Panc1 (cell line): ENCODE data around the gene TLCD1. TPM values are rescaled to one million over a fixed set of nuclear protein-coding genes. Genes with fewer than 3 reads are reported as not detected.

Experiments used
- ATAC-seq: fragments of 200-7000 bp; cut with Tn5 transposase; 2 replicates; pipeline ENCODE4 v1.9.1; 2020; ENCODE audit warnings: mild to moderate bottlenecking, moderate library complexity
- BruUV-seq: library from RNA; stranded (reverse); fragments of 400-500 nt; replicated peaks from 2 replicates; lab custom pipeline; 2021; lab: Mats Ljungman, UMichigan
- CTCF ChIA-PET: fragments of 300-600 bp; sonication (Branson Sonifier 250); formaldehyde crosslinking; loops from one replicate; lab custom pipeline; 2022; ENCODE audit warnings: antibody characterized with exemption; lab: Charles Lee
- POLR2A ChIA-PET: fragments of 300-600 bp; sonication (Branson Sonifier 250); formaldehyde crosslinking; loops from one replicate; lab custom pipeline; 2022; ENCODE audit warnings: antibody characterized with exemption; lab: Charles Lee
- DNase-seq: peaks from one replicate; pipeline ENCODE4 v3.0.0-alpha.2; 2010; ENCODE audit warnings: low read depth, low spot score
- H3K27ac ChIP-seq: 2 replicates; pipeline ENCODE4 v1.5.1; 2011; ENCODE audit warnings: mild to moderate bottlenecking, low read length, inconsistent platforms
- H3K27me3 ChIP-seq: fragments of 200-500 bp; sonication (Bioruptor generic); 2 replicates; pipeline ENCODE4 v1.6.0; 2014; ENCODE audit warnings: low read length, inconsistent platforms; ENCODE audit not compliant: control insufficient read depth, insufficient read depth
- H3K36me3 ChIP-seq: fragments of 200-500 bp; sonication (Bioruptor generic); 2 replicates; pipeline ENCODE4 v1.5.1; 2014; ENCODE audit warnings: inconsistent platforms, mild to moderate bottlenecking, low read length, moderate library complexity; ENCODE audit not compliant: control insufficient read depth, insufficient read depth
- H3K4me1 ChIP-seq: 2 replicates; pipeline ENCODE4 v1.5.1; 2011; ENCODE audit warnings: inconsistent platforms, mild to moderate bottlenecking, low read length, moderate library complexity; ENCODE audit not compliant: control insufficient read depth, insufficient read depth
- H3K4me3 ChIP-seq, 2 experiments: 2 replicates each; pipeline ENCODE4 v1.5.1; 2011 to 2012; ENCODE audit warnings: low read depth in 2 of 2, low read length in 2 of 2, mild to moderate bottlenecking in 2 of 2, inconsistent platforms in 1 of 2, moderate library complexity in 1 of 2
- H3K9me3 ChIP-seq: fragments of 200-500 bp; sonication (Bioruptor generic); 2 replicates; pipeline ENCODE4 v1.5.1; 2014; ENCODE audit warnings: low read depth, mild to moderate bottlenecking, inconsistent platforms, low read length, moderate library complexity; ENCODE audit not compliant: control insufficient read depth, insufficient read depth
- POLR2AphosphoS5 ChIP-seq: IDR thresholded peaks from 2 replicates; pipeline ENCODE4 v1.6.1; 2012; ENCODE audit warnings: mild to moderate bottlenecking, low read depth, low read length, moderate library complexity
- SIN3A ChIP-seq: IDR thresholded peaks from 2 replicates; pipeline ENCODE4 v1.6.1; 2012; ENCODE audit warnings: low read depth, mild to moderate bottlenecking, low read length, moderate library complexity, borderline replicate concordance; ENCODE audit not compliant: insufficient read depth
- TCF7L2 ChIP-seq: IDR thresholded peaks from 2 replicates; pipeline ENCODE4 v1.6.1; 2011; ENCODE audit warnings: mild to moderate bottlenecking, low read depth, low read length, inconsistent platforms
- in situ Hi-C: cut with HindIII; loops from 2 replicates; pipeline ENCODE4 v1.10.0; 2016; ENCODE audit warnings: low sequenced_read_pairs, low pct_unique_long_range_greater_than_20kb
- intact Hi-C: fragments of 100-400 bp; cut with micrococcal nuclease; formaldehyde crosslinking; loops from one replicate; pipeline ENCODE4 v1.10.0; 2022; ENCODE audit not compliant: unreplicated experiment
- total RNA-seq: library from RNA; stranded (reverse); gene quantifications from one replicate; pipeline ENCODE4 v1.2.1, GENCODE V29; 2021; ENCODE audit not compliant: unreplicated experiment
- TF ChIP-seq, protein P1 (sequence below): fragments of 450-650 bp; IDR thresholded peaks from 2 replicates; pipeline ENCODE4 v1.5.1; 2017; ENCODE audit warnings: mild to moderate bottlenecking
- TF ChIP-seq, protein P2 (sequence below), 2 experiments: IDR thresholded peaks; 2 replicates each; pipeline ENCODE4 v1.6.1; 2011 to 2012; ENCODE audit warnings: low read depth in 2 of 2, control low read depth in 1 of 2, low read length in 1 of 2, mild to moderate bottlenecking in 1 of 2, moderate library complexity in 1 of 2; ENCODE audit not compliant: insufficient read depth in 1 of 2

The TLCD1 gene
- total RNA-seq, 1 experiment from 2014 or later: 55.7 TPM

DNA sequence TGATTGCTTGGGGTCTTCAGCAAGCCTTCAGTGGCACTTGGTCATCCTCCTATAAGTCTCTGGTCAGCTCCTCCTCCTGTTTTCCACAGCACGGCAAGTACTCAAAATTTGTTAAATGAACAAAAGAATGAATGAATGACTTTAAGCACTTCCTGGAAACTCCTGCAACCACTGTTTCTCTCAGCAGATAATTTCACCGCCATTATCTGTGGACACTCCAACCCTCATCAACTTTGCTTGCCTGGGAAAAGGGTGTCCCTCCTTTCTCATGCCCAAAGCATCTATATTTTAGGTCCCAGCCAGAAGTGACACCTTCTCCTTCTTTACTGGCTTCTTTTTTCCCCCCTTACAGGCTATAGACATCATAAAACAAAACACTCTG, 18.7 kb downstream of the TLCD1 start:
- no peak for ATAC-seq
- Histone ChIP-seq H3K36me3 (no peaks in the 10 kb centered on the region), H3K4me3 (no peak overlapping the region), H3K27me3 (no peaks in the 10 kb centered on the region), H3K27ac (no peak overlapping the region), H3K9me3 (no peaks in the 10 kb centered on the region), H3K4me1 (peaks cover 5% of the 10 kb centered on the region)
- TF ChIP-seq TCF7L2 (no peak), SIN3A (no peak), POLR2AphosphoS5 (no peak)
- TF ChIP-seq, protein P1, sequence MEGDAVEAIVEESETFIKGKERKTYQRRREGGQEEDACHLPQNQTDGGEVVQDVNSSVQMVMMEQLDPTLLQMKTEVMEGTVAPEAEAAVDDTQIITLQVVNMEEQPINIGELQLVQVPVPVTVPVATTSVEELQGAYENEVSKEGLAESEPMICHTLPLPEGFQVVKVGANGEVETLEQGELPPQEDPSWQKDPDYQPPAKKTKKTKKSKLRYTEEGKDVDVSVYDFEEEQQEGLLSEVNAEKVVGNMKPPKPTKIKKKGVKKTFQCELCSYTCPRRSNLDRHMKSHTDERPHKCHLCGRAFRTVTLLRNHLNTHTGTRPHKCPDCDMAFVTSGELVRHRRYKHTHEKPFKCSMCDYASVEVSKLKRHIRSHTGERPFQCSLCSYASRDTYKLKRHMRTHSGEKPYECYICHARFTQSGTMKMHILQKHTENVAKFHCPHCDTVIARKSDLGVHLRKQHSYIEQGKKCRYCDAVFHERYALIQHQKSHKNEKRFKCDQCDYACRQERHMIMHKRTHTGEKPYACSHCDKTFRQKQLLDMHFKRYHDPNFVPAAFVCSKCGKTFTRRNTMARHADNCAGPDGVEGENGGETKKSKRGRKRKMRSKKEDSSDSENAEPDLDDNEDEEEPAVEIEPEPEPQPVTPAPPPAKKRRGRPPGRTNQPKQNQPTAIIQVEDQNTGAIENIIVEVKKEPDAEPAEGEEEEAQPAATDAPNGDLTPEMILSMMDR: no peak
- TF ChIP-seq, protein P2, sequence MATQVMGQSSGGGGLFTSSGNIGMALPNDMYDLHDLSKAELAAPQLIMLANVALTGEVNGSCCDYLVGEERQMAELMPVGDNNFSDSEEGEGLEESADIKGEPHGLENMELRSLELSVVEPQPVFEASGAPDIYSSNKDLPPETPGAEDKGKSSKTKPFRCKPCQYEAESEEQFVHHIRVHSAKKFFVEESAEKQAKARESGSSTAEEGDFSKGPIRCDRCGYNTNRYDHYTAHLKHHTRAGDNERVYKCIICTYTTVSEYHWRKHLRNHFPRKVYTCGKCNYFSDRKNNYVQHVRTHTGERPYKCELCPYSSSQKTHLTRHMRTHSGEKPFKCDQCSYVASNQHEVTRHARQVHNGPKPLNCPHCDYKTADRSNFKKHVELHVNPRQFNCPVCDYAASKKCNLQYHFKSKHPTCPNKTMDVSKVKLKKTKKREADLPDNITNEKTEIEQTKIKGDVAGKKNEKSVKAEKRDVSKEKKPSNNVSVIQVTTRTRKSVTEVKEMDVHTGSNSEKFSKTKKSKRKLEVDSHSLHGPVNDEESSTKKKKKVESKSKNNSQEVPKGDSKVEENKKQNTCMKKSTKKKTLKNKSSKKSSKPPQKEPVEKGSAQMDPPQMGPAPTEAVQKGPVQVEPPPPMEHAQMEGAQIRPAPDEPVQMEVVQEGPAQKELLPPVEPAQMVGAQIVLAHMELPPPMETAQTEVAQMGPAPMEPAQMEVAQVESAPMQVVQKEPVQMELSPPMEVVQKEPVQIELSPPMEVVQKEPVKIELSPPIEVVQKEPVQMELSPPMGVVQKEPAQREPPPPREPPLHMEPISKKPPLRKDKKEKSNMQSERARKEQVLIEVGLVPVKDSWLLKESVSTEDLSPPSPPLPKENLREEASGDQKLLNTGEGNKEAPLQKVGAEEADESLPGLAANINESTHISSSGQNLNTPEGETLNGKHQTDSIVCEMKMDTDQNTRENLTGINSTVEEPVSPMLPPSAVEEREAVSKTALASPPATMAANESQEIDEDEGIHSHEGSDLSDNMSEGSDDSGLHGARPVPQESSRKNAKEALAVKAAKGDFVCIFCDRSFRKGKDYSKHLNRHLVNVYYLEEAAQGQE (IDR thresholded peaks at IDR 0.05; ENCODE audit: insufficient read depth in 1 of 2, low read depth in 2 of 2, low read length in 1 of 2): no peak
- in situ Hi-C loops (no loop called here), intact Hi-C loops (no loop called here)
- DNase-seq: no peak
- BruUV-seq: TSS peak; percentile 52
- ChIA-PET POLR2A (no interaction called here), CTCF (no interaction called here)

DNA sequence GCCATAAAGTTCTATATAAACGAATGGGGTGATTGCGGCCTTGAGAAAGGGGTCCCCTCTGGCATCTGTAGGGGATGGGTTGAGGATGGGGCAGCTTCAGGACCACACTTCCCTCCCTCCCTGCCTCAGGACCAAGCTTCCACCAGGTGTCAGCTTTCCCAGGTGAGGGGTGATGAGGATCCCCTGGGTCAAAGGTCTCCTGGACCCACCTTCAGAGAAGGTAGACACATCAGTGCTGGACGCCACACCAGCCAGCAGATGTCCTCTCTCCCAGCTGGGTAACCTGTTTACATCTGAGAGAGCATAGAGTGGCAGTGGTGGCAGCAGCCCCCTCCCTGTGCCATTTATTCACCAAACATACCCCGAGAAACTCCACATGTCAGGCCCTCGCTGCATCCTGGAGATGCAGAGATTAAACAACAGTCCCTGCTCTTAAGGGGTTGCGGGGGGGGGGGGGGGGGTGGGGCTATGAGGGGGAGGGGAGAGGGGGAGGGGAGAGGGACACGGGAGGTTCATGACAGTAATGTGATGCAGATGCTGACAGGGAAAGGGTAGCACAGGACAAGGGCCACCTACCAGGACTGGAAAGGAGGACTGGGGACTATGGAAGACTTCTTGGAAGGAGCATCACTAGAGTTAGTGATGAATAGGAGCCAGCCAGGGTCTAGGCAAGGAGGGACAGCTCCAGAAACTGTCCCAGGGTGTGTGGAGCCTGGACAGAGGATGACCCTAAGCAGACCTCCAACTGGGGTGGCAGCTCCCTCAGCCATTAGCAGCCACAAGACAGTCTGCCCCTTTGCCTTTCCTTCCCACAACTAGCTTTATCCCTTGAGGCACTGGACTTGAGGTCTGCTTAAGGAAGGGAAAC, 19.3 kb downstream of the TLCD1 start:
- H3K27ac ChIP-seq: no peak overlapping the region
- TF ChIP-seq SIN3A (no peak), TCF7L2 (no peak), POLR2AphosphoS5 (no peak)
- TF ChIP-seq, protein P2 (IDR thresholded peaks at IDR 0.05; ENCODE audit: insufficient read depth in 1 of 2, low read depth in 2 of 2, low read length in 1 of 2): no peak
- TF ChIP-seq, protein P1: no peak
- intact Hi-C loops (no loop called here), in situ Hi-C loops (no loop called here)
- H3K4me3 ChIP-seq: no peak overlapping the region
- H3K27me3 ChIP-seq: no peaks in the 10 kb centered on the region
- CTCF ChIA-PET: no interaction called here
- H3K4me1 ChIP-seq: 0 out of 2 replicates have a peak, but pooled peaks cover 3% of the 10 kb centered on the region
- no peak for DNase-seq
- peaks cover 2% of the 10 kb centered on the region; the same call in 1 of the 2 replicates for H3K36me3 ChIP-seq
- POLR2A ChIA-PET: no interaction called here
- H3K9me3 ChIP-seq: no peaks in the 10 kb centered on the region
- BruUV-seq: no TSS peak
- no peak for ATAC-seq
